ENCODE data around the gene PHC2. TPM values are rescaled to one million over a fixed set of nuclear protein-coding genes. Genes with fewer than 3 reads are reported as not detected.

Gene PHC2
- total RNA-seq, 1 experiment from 2014 or later = 9.4 TPM

DNA sequence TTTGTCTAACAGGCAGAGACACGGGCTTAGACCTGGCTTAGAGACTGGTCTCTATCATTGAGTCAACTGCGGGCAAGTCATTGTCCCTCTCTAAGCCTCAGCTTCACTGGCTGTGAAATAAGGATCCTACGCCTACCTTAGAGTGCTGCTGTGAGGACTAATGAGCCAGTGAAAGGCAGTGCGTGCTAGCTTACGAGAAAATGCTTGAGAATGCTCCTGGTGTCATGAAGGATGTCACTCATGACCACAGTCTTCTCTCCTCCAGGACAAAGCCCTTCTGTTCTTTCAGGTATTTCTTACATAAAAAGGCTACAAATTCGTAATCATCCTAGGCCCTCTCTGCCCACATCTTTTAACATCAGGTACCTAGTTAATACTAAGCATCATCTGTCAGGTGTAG lies 93.5 kb downstream of the PHC2 start:
- WGBS (ENCODE audit: extremely low coverage, insufficient read length, low lambda C conversion rate) = no CpG with 5 or more reads among the region's 6 CpGs

More for the DNA sequence above, 93.5 kb downstream of the PHC2 start:
- H3K27ac ChIP-seq (ENCODE audit: insufficient read length, low read depth, low read length) = no peak overlapping the region
- no peak for DNase-seq
- no peak overlapping the region for H3K14ac ChIP-seq (ENCODE audit: insufficient read depth, low read length)
- no peak overlapping the region for H2BK20ac ChIP-seq (ENCODE audit: low read depth, low read length, poor library complexity, severe bottlenecking)
- no peak overlapping the region for H2AK5ac ChIP-seq (ENCODE audit: insufficient read length, low read length)
- peaks cover 0 to 8% (median 0%) of the 10 kb centered on the region in 3 experiments; a peak in 2 of 7 replicates for H3K36me3 Mint-ChIP-seq (ENCODE audit: insufficient read depth in 1 of 3, low read depth in 3 of 3)
- no peaks in the 10 kb centered on the region for H3K9me3 ChIP-seq (ENCODE audit: control insufficient read depth, low read depth, low read length)
- H3K4me3 Mint-ChIP-seq = no peak overlapping the region
- H3T11ph ChIP-seq (ENCODE audit: low read length) = no peak overlapping the region
- H2BK5ac ChIP-seq (ENCODE audit: insufficient read length, low read length) = no peak overlapping the region
- H3K4me2 ChIP-seq (ENCODE audit: insufficient read depth, insufficient read length, low read length) = no peak overlapping the region
- H3K4me1 ChIP-seq (ENCODE audit: insufficient read depth, low read length) = peaks cover 10% of the 10 kb centered on the region
- no peak overlapping the region for H2BK15ac ChIP-seq (ENCODE audit: low read depth, low read length)
- peaks cover 5% of the 10 kb centered on the region for H3K27me3 Mint-ChIP-seq (ENCODE audit: low read depth)
- H2BK12ac ChIP-seq (ENCODE audit: insufficient read length, low read depth, low read length) = no peak overlapping the region
- no peaks in the 10 kb centered on the region for H3K79me1 ChIP-seq (ENCODE audit: insufficient read depth, low read depth, low read length, poor library complexity, severe bottlenecking)
- no peak overlapping the region for H3K9ac ChIP-seq (ENCODE audit: extremely low read depth, insufficient read length, low read length)
- no peak overlapping the region for H4K91ac ChIP-seq (ENCODE audit: insufficient read length, low read depth, low read length)
- TF ChIP-seq, protein P1, sequence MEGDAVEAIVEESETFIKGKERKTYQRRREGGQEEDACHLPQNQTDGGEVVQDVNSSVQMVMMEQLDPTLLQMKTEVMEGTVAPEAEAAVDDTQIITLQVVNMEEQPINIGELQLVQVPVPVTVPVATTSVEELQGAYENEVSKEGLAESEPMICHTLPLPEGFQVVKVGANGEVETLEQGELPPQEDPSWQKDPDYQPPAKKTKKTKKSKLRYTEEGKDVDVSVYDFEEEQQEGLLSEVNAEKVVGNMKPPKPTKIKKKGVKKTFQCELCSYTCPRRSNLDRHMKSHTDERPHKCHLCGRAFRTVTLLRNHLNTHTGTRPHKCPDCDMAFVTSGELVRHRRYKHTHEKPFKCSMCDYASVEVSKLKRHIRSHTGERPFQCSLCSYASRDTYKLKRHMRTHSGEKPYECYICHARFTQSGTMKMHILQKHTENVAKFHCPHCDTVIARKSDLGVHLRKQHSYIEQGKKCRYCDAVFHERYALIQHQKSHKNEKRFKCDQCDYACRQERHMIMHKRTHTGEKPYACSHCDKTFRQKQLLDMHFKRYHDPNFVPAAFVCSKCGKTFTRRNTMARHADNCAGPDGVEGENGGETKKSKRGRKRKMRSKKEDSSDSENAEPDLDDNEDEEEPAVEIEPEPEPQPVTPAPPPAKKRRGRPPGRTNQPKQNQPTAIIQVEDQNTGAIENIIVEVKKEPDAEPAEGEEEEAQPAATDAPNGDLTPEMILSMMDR (conservative IDR thresholded peaks at IDR 0.05) = no peak
- no peaks in the 10 kb centered on the region for H3K27me3 ChIP-seq (ENCODE audit: insufficient read depth, low read length)
- H4K8ac ChIP-seq (replicated peaks; ENCODE audit: insufficient read length, low read depth, low read length) = no peak overlapping the region
- no peak overlapping the region for H3K18ac ChIP-seq (ENCODE audit: insufficient read length, low read depth, low read length)
- H3K4ac ChIP-seq (ENCODE audit: low read depth, low read length) = no peak overlapping the region
- H3K9me3 Mint-ChIP-seq = no peaks in the 10 kb centered on the region
- H2AFZ ChIP-seq (ENCODE audit: low read length) = no peak overlapping the region
- H3K23ac ChIP-seq (ENCODE audit: insufficient read length, low read depth, low read length) = no peak overlapping the region
- H3K56ac ChIP-seq (ENCODE audit: insufficient read length, low read depth, low read length) = no peak overlapping the region
- no peak overlapping the region for H4K5ac ChIP-seq (ENCODE audit: insufficient read length, low read depth, low read length)
- no peak overlapping the region for H3K27ac Mint-ChIP-seq
- no peaks in the 10 kb centered on the region for H3K79me2 ChIP-seq (ENCODE audit: insufficient read depth, low read length)
- peaks cover 52 to 64% of the 10 kb centered on the region in 2 experiments for H3K4me1 Mint-ChIP-seq
- H2BK120ac ChIP-seq (ENCODE audit: low read depth, low read length, poor library complexity, severe bottlenecking) = no peak overlapping the region
- H3K23me2 ChIP-seq (ENCODE audit: insufficient read length, low read depth, low read length, poor library complexity, severe bottlenecking) = no peaks in the 10 kb centered on the region
- H4K20me1 ChIP-seq (ENCODE audit: control insufficient read depth, insufficient read depth, insufficient read length) = no peaks in the 10 kb centered on the region

Measured in H9 (cell line).